Adrenal gland (tissue), 12 donors: ENCODE measurements around the gene PDLIM3. TPM values are rescaled to one million over a fixed set of nuclear protein-coding genes. Genes with fewer than 3 reads are reported as not detected.

ENCODE experiments used
- DNase-seq, 7 donors: peaks; one replicate each; pipeline ENCODE4 v3.0.0-alpha.2; 2019 to 2020
- H3K27ac ChIP-seq, 5 donors: fragments of 200-600 bp; sonication (generic) in 4 of 5; 1 replicate in 3 of 5; 2 replicates in 2 of 5; pipeline versions ENCODE4 v1.5.1 to v1.8.0; 2016 to 2020; ENCODE audit warnings: mild to moderate bottlenecking in 1 of 5
- H3K27me3 ChIP-seq: fragments of 200-600 bp; 2 replicates; pipeline ENCODE4 v1.8.0; 2021
- H3K36me3 ChIP-seq, 2 donors: fragments of 200-600 bp; replicated peaks in 1 of 2; 1 replicate in 1 of 2; 2 replicates in 1 of 2; pipeline versions ENCODE4 v1.5.1 to v1.8.0; 2018 to 2022
- H3K4me1 ChIP-seq, 2 donors: fragments of 200-600 bp; replicated peaks in 1 of 2; 1 replicate in 1 of 2; 2 replicates in 1 of 2; pipeline versions ENCODE4 v1.5.1 to v1.8.0; 2018 to 2021
- H3K4me3 ChIP-seq, 4 donors: fragments of 200-600 bp; sonication (generic) in 3 of 4; one replicate each; pipeline ENCODE4 v1.5.1; 2016 to 2018
- H3K9me3 ChIP-seq, 3 donors: fragments of 200-600 bp; sonication (generic) in 1 of 3; replicated peaks in 1 of 3; 1 replicate in 2 of 3; 2 replicates in 1 of 3; pipeline versions ENCODE4 v1.5.1 to v1.8.0; 2016 to 2021
- CTCF ChIP-seq, 6 experiments: fragments of 450-650 bp in 4 of 6; fragments of 200-600 bp in 2 of 6; sonication (generic) in 1 of 6; IDR thresholded peaks; 1 replicate in 5 of 6; 2 replicates in 1 of 6; pipeline versions ENCODE4 v1.5.1 to v1.8.0; 2016 to 2021; ENCODE audit warnings: antibody characterized with exemption in 6 of 6, mild to moderate bottlenecking in 2 of 6, moderate library complexity in 1 of 6
- POLR2A ChIP-seq, 2 donors: fragments of 450-650 bp; IDR thresholded peaks; one replicate each; pipeline ENCODE4 v1.6.1; 2017; ENCODE audit warnings: antibody characterized with exemption in 2 of 2, mild to moderate bottlenecking in 2 of 2, moderate library complexity in 1 of 2
- WGBS, 4 donors: extraction: QIAGEN DNeasy Blood & Tissue Kit in 2 of 4; methylation state at CpG; one replicate each; pipeline versions ENCODE4 v1.1.5 to v1.1.7; 2013 to 2017; 5-methylcytosine and 5-hydroxymethylcytosine counted together
- intact Hi-C, 2 donors: fragments of 100-400 bp; cut with DNase I; formaldehyde crosslinking; loops; one replicate each; pipeline versions ENCODE4 v1.14.1 to v1.15.0; 2022 to 2023
- polyA plus RNA-seq, 3 donors: library from polyadenylated mRNA; stranded (reverse); fragments of 200-250 nt in 2 of 3; fragments of 350-450 nt in 1 of 3; fragmentation: Illumina TruSeq in 1 of 3; extraction: RNeasy Lipid Tissue Mini Kit (QIAGEN cat#74804) in 1 of 3; gene quantifications; one replicate each; pipeline ENCODE4 v1.2.3, GENCODE V29; 2013 to 2014
- total RNA-seq, 9 donors: library from RNA; depleted of rRNA in 4 of 9; stranded (reverse); fragments of >200 nt in 4 of 9; fragments of 120-200 nt in 1 of 9; fragmentation: NEBNext Ultra II Directional in 1 of 9; extraction: Animal tissue kit (Norgen Biotek cat#: 25700) in 1 of 9; gene quantifications; one replicate each; pipeline versions ENCODE4 v1.1.0 to v1.2.4, GENCODE V29; 2013 to 2023
- donor health status: healthy with polysubstance abuse.
- donor health status: Bipolar disorder and iron deficiency.
- donor health status: DM: yes; HTN: yes; CAD: no.
- donor health status: DM: no; HTN: no; CAD: no.
- donor health status: DM: no; HTN: no; CAD: no.
- donor health status: DM: yes; HTN: yes; CAD: no.

Gene PDLIM3
- total and polyA plus RNA-seq, 12 donors: 2.6 to 22.6 (median 6.4) TPM

GRCh38 chr4:185580699-185581098, 45.4 kb upstream of the PDLIM3 start:
- intact Hi-C loops: no loop called here

DNA sequence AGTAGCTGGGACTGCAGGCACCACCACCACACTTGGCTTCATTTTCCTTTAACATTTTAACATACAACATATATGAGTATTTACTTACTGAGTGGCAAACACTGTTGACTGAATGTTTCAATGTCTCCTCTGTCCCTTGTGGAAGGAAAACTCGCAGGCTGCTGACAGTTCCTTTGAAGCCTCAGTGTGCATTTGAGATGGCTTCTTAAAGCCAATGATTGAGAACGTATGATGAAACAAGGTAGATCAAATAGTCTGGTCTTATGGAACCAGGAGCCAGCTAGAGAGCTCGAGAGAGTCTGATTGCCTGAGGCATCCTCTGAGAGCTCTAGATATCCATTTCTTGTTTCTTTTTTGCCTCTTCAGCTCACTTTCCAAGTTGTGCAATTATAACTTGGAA, 43.0 kb upstream of the PDLIM3 start:
- Histone ChIP-seq H3K4me1 (peaks cover 0 to 3% of the 10 kb centered on the region in 2 donors), H3K9me3 (no peaks in the 10 kb centered on the region), H3K36me3 (no peaks in the 10 kb centered on the region), H3K27ac (no peak overlapping the region), H3K27me3 (no peaks in the 10 kb centered on the region), H3K4me3 (no peak overlapping the region)
- whole genome bisulfite sequencing, 4 donors: 84 to 90% (median 88%) methylated on average over 3 of the region's 3 CpGs
- TF ChIP-seq CTCF (IDR thresholded peaks at IDR 0.05) (no peak), POLR2A (IDR thresholded peaks at IDR 0.05) (no peak)
- intact Hi-C loops: loop anchor here in 1 of 2 donors (10.0 kb wide), 1 partner anchor 103 kb away; the partner anchor contains the start of gene CCDC110
- no peak for DNase-seq

More at GRCh38 chr4:185580699-185581098, 45.4 kb upstream of the PDLIM3 start:
- no peak for DNase-seq
- H3K27ac ChIP-seq: no peak overlapping the region
- no peaks in the 10 kb centered on the region for H3K36me3 ChIP-seq
- no peak for TF ChIP-seq CTCF (IDR thresholded peaks at IDR 0.05)
- no peak for TF ChIP-seq POLR2A (IDR thresholded peaks at IDR 0.05)
- 81 to 91% (median 86%) methylated on average over 6 to 12 of the region's 12 CpGs for WGBS, 4 donors
- no peak overlapping the region for H3K4me3 ChIP-seq
- no peaks in the 10 kb centered on the region for H3K9me3 ChIP-seq
- no peaks in the 10 kb centered on the region for H3K27me3 ChIP-seq
- no peaks in the 10 kb centered on the region for H3K4me1 ChIP-seq

DNA sequence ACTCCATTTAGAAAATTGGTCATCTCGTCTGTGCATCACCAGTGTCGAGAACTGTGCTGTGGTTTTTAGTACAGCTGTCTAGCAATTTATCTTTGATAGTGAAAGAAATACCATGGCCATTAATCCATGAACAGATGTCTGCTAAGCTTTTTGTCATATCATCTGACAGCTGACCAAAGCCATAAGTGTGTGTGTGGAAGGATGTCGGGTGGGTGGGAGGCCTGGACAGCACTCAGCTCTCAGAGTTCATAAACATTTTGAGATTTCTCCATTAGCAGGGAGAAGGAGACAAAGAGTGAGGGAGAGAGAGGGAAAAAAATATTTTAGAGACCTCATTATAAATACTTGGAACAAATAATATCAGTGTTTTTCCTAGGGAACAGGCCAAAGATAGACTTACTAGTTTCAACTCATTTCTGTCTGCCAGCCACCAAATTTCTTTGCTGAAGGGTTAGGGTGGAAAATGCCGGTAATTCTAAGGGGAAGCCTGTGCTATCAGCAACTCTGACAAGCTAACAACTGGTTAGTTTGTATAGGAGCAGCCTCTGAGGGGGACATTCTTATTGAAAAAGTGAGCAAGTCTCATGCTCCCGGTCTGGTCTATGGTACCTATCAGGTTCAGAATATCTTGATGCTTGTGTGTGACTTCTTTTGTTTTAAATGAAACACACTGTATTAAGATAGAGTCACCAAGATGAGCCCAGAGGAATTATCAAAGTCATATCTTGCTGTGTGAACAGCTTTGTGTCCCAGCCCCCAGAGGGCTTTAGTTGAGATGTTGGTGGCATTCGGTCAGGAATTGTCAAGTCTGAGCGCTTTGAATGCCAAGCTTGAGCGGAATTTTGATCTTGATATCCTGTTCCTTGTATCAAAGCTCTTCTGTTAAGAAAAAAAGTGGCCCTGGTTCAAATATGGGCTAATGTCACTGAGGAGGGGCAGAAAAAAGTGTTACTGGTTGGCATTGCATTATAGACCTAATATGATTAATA, 41.9 kb upstream of the PDLIM3 start:
- H3K4me1 ChIP-seq: peaks cover 0 to 3% of the 10 kb centered on the region in 2 donors
- TF ChIP-seq POLR2A (IDR thresholded peaks at IDR 0.05) (no peak), CTCF (IDR thresholded peaks at IDR 0.05) (no peak)
- H3K27me3 ChIP-seq: no peaks in the 10 kb centered on the region
- no peaks in the 10 kb centered on the region for H3K9me3 ChIP-seq
- DNase-seq: no peak
- H3K36me3 ChIP-seq: no peaks in the 10 kb centered on the region
- H3K27ac ChIP-seq: no peak overlapping the region
- H3K4me3 ChIP-seq: no peak overlapping the region
- intact Hi-C loops: loop anchor here in 1 of 2 donors (10.0 kb wide), 1 partner anchor 102 kb away; the partner anchor contains the start of gene CCDC110
- WGBS, 4 donors: 81 to 89% (median 85%) methylated on average over 8 of the region's 8 CpGs

DNA sequence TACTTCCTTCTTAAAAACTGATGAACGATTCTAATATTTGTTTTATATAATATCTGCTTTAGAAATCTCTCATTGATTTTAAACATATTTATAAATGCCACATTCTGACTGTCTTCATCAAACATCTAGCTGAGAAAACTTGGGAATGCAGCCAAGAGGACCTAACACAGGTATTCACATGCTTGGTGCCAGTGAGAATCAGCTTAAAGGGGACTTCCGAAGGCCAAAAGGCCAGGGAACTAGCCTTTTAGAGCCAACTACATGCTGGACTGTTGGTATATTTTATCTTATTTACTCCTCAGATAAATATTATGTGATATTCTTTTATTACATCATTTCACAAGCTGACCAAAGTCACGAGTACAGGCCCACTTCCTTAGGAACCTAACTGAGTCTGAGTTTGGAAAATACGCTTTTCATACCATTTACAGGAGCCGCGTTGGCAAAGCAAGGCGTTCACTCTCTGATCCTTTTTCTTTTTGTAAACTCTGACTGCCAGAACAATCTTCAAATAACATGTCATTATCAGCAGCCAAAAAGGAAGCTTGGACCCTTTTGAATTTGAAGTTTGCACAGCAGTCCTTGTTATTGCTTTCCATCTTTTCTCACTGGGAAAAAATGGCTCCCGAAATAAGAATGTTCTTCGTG, 41.1 kb upstream of the PDLIM3 start:
- no peak overlapping the region for H3K4me3 ChIP-seq
- TF ChIP-seq CTCF (IDR thresholded peaks at IDR 0.05) (no peak), POLR2A (IDR thresholded peaks at IDR 0.05) (no peak)
- DNase-seq: no peak
- H3K27ac ChIP-seq: no peak overlapping the region
- peaks cover 0 to 3% of the 10 kb centered on the region in 2 donors for H3K4me1 ChIP-seq
- WGBS, 4 donors: 79 to 90% (median 85%) methylated on average over 9 of the region's 9 CpGs
- intact Hi-C loops: loop anchor here in 1 of 2 donors (10.0 kb wide), 1 partner anchor 102 kb away; the partner anchor contains the start of gene CCDC110
- no peaks in the 10 kb centered on the region for H3K36me3 ChIP-seq
- no peaks in the 10 kb centered on the region for H3K9me3 ChIP-seq
- H3K27me3 ChIP-seq: no peaks in the 10 kb centered on the region
